ENCODE measurements around the gene IL26. TPM values are rescaled to one million over a fixed set of nuclear protein-coding genes. Genes with fewer than 3 reads are reported as not detected.

The IL26 gene
- polyA plus RNA-seq, 1 donor from 2014 or later = not detected

GRCh38 chr12:68173792-68174191 is 51.8 kb downstream of the IL26 start:
- H3K9ac ChIP-seq (ENCODE audit: low read length) = no peak overlapping the region
- H4K20me1 ChIP-seq (ENCODE audit: insufficient read depth) = no peaks in the 10 kb centered on the region
- H3K4me2 ChIP-seq (ENCODE audit: low read length) = no peak overlapping the region
- H3K4me3 ChIP-seq (ENCODE audit: low read length) = no peak overlapping the region
- H3F3A ChIP-seq (ENCODE audit: insufficient read depth, low read length, poor library complexity, severe bottlenecking) = no peaks in the 10 kb centered on the region
- TF ChIP-seq RAD21 (conservative IDR thresholded peaks at IDR 0.05) (no peak), EZH2 (IDR thresholded peaks at IDR 0.05; ENCODE audit: borderline replicate concordance, insufficient read depth, low read length, poor library complexity, severe bottlenecking) (no peak), REST (IDR thresholded peaks at IDR 0.05; ENCODE audit: borderline replicate concordance) (no peak), MXI1 (conservative IDR thresholded peaks at IDR 0.05; ENCODE audit: poor library complexity, severe bottlenecking) (no peak), POLR2AphosphoS5 (IDR thresholded peaks at IDR 0.05) (no peak), SMC3 (conservative IDR thresholded peaks at IDR 0.05; ENCODE audit: poor library complexity) (no peak), EP300 (conservative IDR thresholded peaks at IDR 0.05; ENCODE audit: poor library complexity, severe bottlenecking) (no peak), TAF1 (IDR thresholded peaks at IDR 0.05; ENCODE audit: low read depth) (no peak)
- TF ChIP-seq, protein P1, sequence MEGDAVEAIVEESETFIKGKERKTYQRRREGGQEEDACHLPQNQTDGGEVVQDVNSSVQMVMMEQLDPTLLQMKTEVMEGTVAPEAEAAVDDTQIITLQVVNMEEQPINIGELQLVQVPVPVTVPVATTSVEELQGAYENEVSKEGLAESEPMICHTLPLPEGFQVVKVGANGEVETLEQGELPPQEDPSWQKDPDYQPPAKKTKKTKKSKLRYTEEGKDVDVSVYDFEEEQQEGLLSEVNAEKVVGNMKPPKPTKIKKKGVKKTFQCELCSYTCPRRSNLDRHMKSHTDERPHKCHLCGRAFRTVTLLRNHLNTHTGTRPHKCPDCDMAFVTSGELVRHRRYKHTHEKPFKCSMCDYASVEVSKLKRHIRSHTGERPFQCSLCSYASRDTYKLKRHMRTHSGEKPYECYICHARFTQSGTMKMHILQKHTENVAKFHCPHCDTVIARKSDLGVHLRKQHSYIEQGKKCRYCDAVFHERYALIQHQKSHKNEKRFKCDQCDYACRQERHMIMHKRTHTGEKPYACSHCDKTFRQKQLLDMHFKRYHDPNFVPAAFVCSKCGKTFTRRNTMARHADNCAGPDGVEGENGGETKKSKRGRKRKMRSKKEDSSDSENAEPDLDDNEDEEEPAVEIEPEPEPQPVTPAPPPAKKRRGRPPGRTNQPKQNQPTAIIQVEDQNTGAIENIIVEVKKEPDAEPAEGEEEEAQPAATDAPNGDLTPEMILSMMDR (IDR thresholded peaks at IDR 0.05; ENCODE audit: poor library complexity, severe bottlenecking) = no peak
- H3K27me3 ChIP-seq (ENCODE audit: insufficient read depth, low read depth, low read length) = no peaks in the 10 kb centered on the region
- H3K79me2 ChIP-seq (replicated peaks; ENCODE audit: insufficient read depth, low read length) = no peaks in the 10 kb centered on the region
- no peaks in the 10 kb centered on the region for H3K9me2 ChIP-seq (ENCODE audit: insufficient read depth, low read length)
- no peak overlapping the region for H2AFZ ChIP-seq (ENCODE audit: low read depth, low read length)
- no peaks in the 10 kb centered on the region for H3K9me3 ChIP-seq (ENCODE audit: low read length)
- H3K36me3 ChIP-seq (ENCODE audit: insufficient read depth, low read length) = no peaks in the 10 kb centered on the region
- no peak overlapping the region for H3K27ac ChIP-seq (ENCODE audit: low read length)

DNA sequence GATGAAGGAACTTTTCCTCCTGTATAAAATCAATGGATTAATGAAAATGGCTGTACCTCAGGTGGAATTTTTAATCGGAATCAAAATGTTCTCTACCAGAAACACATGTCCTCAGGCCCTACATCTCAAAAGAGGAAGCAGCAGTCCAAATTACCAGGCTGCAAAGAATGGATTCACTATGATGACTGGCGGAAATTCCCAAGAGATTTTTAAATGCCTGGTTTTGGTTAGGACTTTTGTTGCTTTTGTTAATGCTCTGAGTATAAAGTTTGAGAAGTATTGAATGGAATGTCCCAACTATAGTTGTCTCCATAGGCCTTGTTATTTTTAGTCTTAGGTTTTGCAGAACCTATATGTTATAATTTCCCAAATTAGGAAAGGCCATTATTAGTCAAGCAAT is 54.9 kb downstream of the IL26 start:
- no peaks in the 10 kb centered on the region for H3K9me3 ChIP-seq (ENCODE audit: low read length)

More for the DNA sequence above, 54.9 kb downstream of the IL26 start:
- Histone ChIP-seq H3K79me2 (replicated peaks; ENCODE audit: insufficient read depth, low read length) (no peaks in the 10 kb centered on the region), H3K36me3 (ENCODE audit: insufficient read depth, low read length) (no peaks in the 10 kb centered on the region), H3K27me3 (ENCODE audit: insufficient read depth, low read depth, low read length) (no peaks in the 10 kb centered on the region), H3K9me2 (ENCODE audit: insufficient read depth, low read length) (no peaks in the 10 kb centered on the region), H3K9ac (ENCODE audit: low read length) (no peak overlapping the region), H3K4me2 (ENCODE audit: low read length) (no peak overlapping the region), H3F3A (ENCODE audit: insufficient read depth, low read length, poor library complexity, severe bottlenecking) (no peaks in the 10 kb centered on the region), H3K27ac (ENCODE audit: low read length) (no peak overlapping the region), H3K4me3 (ENCODE audit: low read length) (no peak overlapping the region), H2AFZ (ENCODE audit: low read depth, low read length) (no peak overlapping the region), H4K20me1 (ENCODE audit: insufficient read depth) (no peaks in the 10 kb centered on the region)
- TF ChIP-seq, protein P1 (IDR thresholded peaks at IDR 0.05; ENCODE audit: poor library complexity, severe bottlenecking) = no peak
- TF ChIP-seq SMC3 (conservative IDR thresholded peaks at IDR 0.05; ENCODE audit: poor library complexity) (no peak), RAD21 (conservative IDR thresholded peaks at IDR 0.05) (no peak), EZH2 (IDR thresholded peaks at IDR 0.05; ENCODE audit: borderline replicate concordance, insufficient read depth, low read length, poor library complexity, severe bottlenecking) (no peak), MXI1 (conservative IDR thresholded peaks at IDR 0.05; ENCODE audit: poor library complexity, severe bottlenecking) (no peak), TAF1 (IDR thresholded peaks at IDR 0.05; ENCODE audit: low read depth) (no peak), EP300 (conservative IDR thresholded peaks at IDR 0.05; ENCODE audit: poor library complexity, severe bottlenecking) (no peak), REST (IDR thresholded peaks at IDR 0.05; ENCODE audit: borderline replicate concordance) (no peak), POLR2AphosphoS5 (IDR thresholded peaks at IDR 0.05) (no peak)

Measured in neural cell (in vitro differentiated cells).